Measurements from ENCODE around the gene LTBP1.

The LTBP1 gene

GRCh38 chr2:33333433-33333832 lies 386.7 kb downstream of the LTBP1 start:
- DNase-seq (ENCODE audit: low read depth in 1 of 2, low spot score in 1 of 2) = no peak
- no peak overlapping the region for H3K4me3 ChIP-seq (replicated peaks; ENCODE audit: insufficient read depth, low read length)
- H3K27me3 ChIP-seq (ENCODE audit: insufficient read depth, poor library complexity, severe bottlenecking) = no peaks in the 10 kb centered on the region
- H3K27ac ChIP-seq (replicated peaks) = no peak overlapping the region
- TF ChIP-seq POLR2AphosphoS5 (IDR thresholded peaks at IDR 0.05; ENCODE audit: low read depth) (no peak), SPI1 (IDR thresholded peaks at IDR 0.05; ENCODE audit: borderline replicate concordance, low read depth) (no peak), REST (IDR thresholded peaks at IDR 0.05; ENCODE audit: insufficient replicate concordance, low read depth) (no peak), CTCF (IDR thresholded peaks at IDR 0.05; ENCODE audit: insufficient read depth, low read length) (no peak)

GRCh38 chr2:33334083-33334482 lies 387.3 kb downstream of the LTBP1 start:
- Histone ChIP-seq H3K27me3 (ENCODE audit: insufficient read depth, poor library complexity, severe bottlenecking) (no peaks in the 10 kb centered on the region), H3K27ac (replicated peaks) (no peak overlapping the region), H3K4me3 (replicated peaks; ENCODE audit: insufficient read depth, low read length) (no peak overlapping the region)
- no peak for TF ChIP-seq SPI1 (IDR thresholded peaks at IDR 0.05; ENCODE audit: borderline replicate concordance, low read depth)
- TF ChIP-seq CTCF (IDR thresholded peaks at IDR 0.05; ENCODE audit: insufficient read depth, low read length) = no peak
- TF ChIP-seq GABPA (IDR thresholded peaks at IDR 0.05; ENCODE audit: low read depth) = no peak
- TF ChIP-seq REST (IDR thresholded peaks at IDR 0.05; ENCODE audit: insufficient replicate concordance, low read depth) = no peak
- no peak for TF ChIP-seq POLR2AphosphoS5 (IDR thresholded peaks at IDR 0.05; ENCODE audit: low read depth)
- DNase-seq (ENCODE audit: low read depth in 1 of 2, low spot score in 1 of 2) = no peak

- TF ChIP-seq POLR2AphosphoS5 (IDR thresholded peaks at IDR 0.05; ENCODE audit: low read depth) (no peak), REST (IDR thresholded peaks at IDR 0.05; ENCODE audit: insufficient replicate concordance, low read depth) (no peak), GABPA (IDR thresholded peaks at IDR 0.05; ENCODE audit: low read depth) (no peak), CTCF (IDR thresholded peaks at IDR 0.05; ENCODE audit: insufficient read depth, low read length) (no peak), SPI1 (IDR thresholded peaks at IDR 0.05; ENCODE audit: borderline replicate concordance, low read depth) (no peak)
- H3K27ac ChIP-seq (replicated peaks) = no peak overlapping the region
- no peak for DNase-seq (ENCODE audit: low read depth in 1 of 2, low spot score in 1 of 2)
- no peaks in the 10 kb centered on the region for H3K27me3 ChIP-seq (ENCODE audit: insufficient read depth, poor library complexity, severe bottlenecking)
- H3K4me3 ChIP-seq (replicated peaks; ENCODE audit: insufficient read depth, low read length) = no peak overlapping the region
Observed at GRCh38 chr2:33335516-33335915, 388.8 kb downstream of the LTBP1 start.

Data from HL-60 (cell line).